Retinal pigment epithelial cell (primary cell): ENCODE results near the gene UBXN1.
"Not testable (repeated sequence)": the region's sequence is repeated elsewhere in the genome, so short reads cannot be mapped to it uniquely, and the experiment has no call there.

Experiments used
- DNase-seq: peaks from one replicate; pipeline ENCODE4 v3.0.0-alpha.2; 2010; ENCODE audit warnings: low read depth
- H3K4me3 ChIP-seq: 2 replicates; pipeline ENCODE4 v1.5.1; 2011; ENCODE audit warnings: mild to moderate bottlenecking, low read length, control low read depth, moderate library complexity
- CTCF ChIP-seq: conservative IDR thresholded peaks from 2 replicates; pipeline ENCODE4 v1.5.1; 2011; ENCODE audit warnings: low read depth, low read length, control low read depth, inconsistent platforms

Gene UBXN1

GRCh38 chr11:62708793-62709192 is 29.9 kb upstream of the UBXN1 start:
- H3K4me3 ChIP-seq = peak overlapping the region; percentile 71
- DNase-seq = no peak
- no peak for TF ChIP-seq CTCF

- H3K4me3 ChIP-seq = no peak overlapping the region
- TF ChIP-seq CTCF = no peak
- DNase-seq = no peak
These were observed 29.5 kb upstream of the UBXN1 start for GRCh38 chr11:62708392-62708791.

GRCh38 chr11:62707277-62707861 is 28.5 kb upstream of the UBXN1 start, which contains the start of the genes BSCL2 and GNG3:
TSS of gene BSCL2 (minus strand) at chr11:62707424. CDS start at chr11:62707195, 229 bp downstream.
TSS of gene GNG3 (plus strand) at chr11:62707676. CDS start at chr11:62708296, 620 bp downstream.
- peak within 1 kb of the TSS; percentile 49 for H3K4me3 ChIP-seq
- no peak for DNase-seq
- TF ChIP-seq CTCF = no peak

GRCh38 chr11:62706850-62707247 is 28.0 kb upstream of the UBXN1 start:
- H3K4me3 ChIP-seq = peak overlapping the region; percentile 49
- no peak for TF ChIP-seq CTCF
- no peak for DNase-seq

- peak; percentile 80 for DNase-seq
- no peak for TF ChIP-seq CTCF
- peak overlapping the region; percentile 62 for H3K4me3 ChIP-seq
These were observed 27.3 kb upstream of the UBXN1 start for GRCh38 chr11:62705880-62706849.

GRCh38 chr11:62705413-62705812 is 26.5 kb upstream of the UBXN1 start:
- TF ChIP-seq CTCF = peak; percentile 10
- DNase-seq = no peak
- H3K4me3 ChIP-seq = peak overlapping the region; percentile 62

- not testable (repeated sequence) for H3K4me3 ChIP-seq
These were observed 25.0 kb upstream of the UBXN1 start for GRCh38 chr11:62703921-62704320.

More at GRCh38 chr11:62703921-62704320, 25.0 kb upstream of the UBXN1 start:
- not testable (repeated sequence) for DNase-seq
